ENCODE data around the gene BTG1. TPM values are rescaled to one million over a fixed set of nuclear protein-coding genes. Genes with fewer than 3 reads are reported as not detected.

Gene BTG1
- total RNA-seq, 1 donor from 2014 or later: 63.7 TPM

- Histone ChIP-seq H3K4me1 (ENCODE audit: insufficient read depth, low read length) (no peaks in the 10 kb centered on the region), H4K20me1 (ENCODE audit: insufficient read depth, low read length) (no peaks in the 10 kb centered on the region), H3K9me3 (ENCODE audit: insufficient read depth, low read depth, low read length) (no peaks in the 10 kb centered on the region), H2AFZ (ENCODE audit: low read depth, low read length) (no peak overlapping the region), H3K27ac (ENCODE audit: low read depth, low read length) (no peak overlapping the region), H3K9ac (ENCODE audit: low read length) (no peak overlapping the region), H3K27me3 (ENCODE audit: insufficient read depth, low read length) (no peaks in the 10 kb centered on the region), H3K4me3 (ENCODE audit: insufficient read depth, low read depth, low read length) (no peak overlapping the region), H3K4me2 (ENCODE audit: low read length) (no peak overlapping the region), H3K79me2 (ENCODE audit: insufficient read depth, low read length) (no peaks in the 10 kb centered on the region), H3K36me3 (ENCODE audit: insufficient read depth, low read length) (no peaks in the 10 kb centered on the region)
- H3K27ac Mint-ChIP-seq (ENCODE audit: unreplicated experiment): no peak overlapping the region
- no peaks in the 10 kb centered on the region for H3K9me3 Mint-ChIP-seq (ENCODE audit: unreplicated experiment)
- H3K4me3 Mint-ChIP-seq (ENCODE audit: unreplicated experiment): no peak overlapping the region
- H3K27me3 Mint-ChIP-seq (ENCODE audit: low read depth, unreplicated experiment): no peaks in the 10 kb centered on the region
- DNase-seq (ENCODE audit: low read depth) (no peak), FAIRE-seq (no peak)
- peaks cover 13% of the 10 kb centered on the region for H3K4me1 Mint-ChIP-seq (ENCODE audit: low read depth, unreplicated experiment)
- no peaks in the 10 kb centered on the region for H3K36me3 Mint-ChIP-seq (ENCODE audit: low read depth, unreplicated experiment)
- TF ChIP-seq EZH2 (IDR thresholded peaks at IDR 0.05; ENCODE audit: insufficient read depth, low read length): no peak
- TF ChIP-seq CTCF (IDR thresholded peaks at IDR 0.05; ENCODE audit: insufficient read depth, low read depth, low read length): no peak
These were observed 38.6 kb downstream of the BTG1 start for GRCh38 chr12:92107094-92107493.

- Histone ChIP-seq H3K36me3 (ENCODE audit: insufficient read depth, low read length) (no peaks in the 10 kb centered on the region), H3K4me3 (ENCODE audit: insufficient read depth, low read depth, low read length) (no peak overlapping the region), H4K20me1 (ENCODE audit: insufficient read depth, low read length) (no peaks in the 10 kb centered on the region), H3K27ac (ENCODE audit: low read depth, low read length) (no peak overlapping the region), H3K27me3 (ENCODE audit: insufficient read depth, low read length) (no peaks in the 10 kb centered on the region), H2AFZ (ENCODE audit: low read depth, low read length) (no peak overlapping the region), H3K79me2 (ENCODE audit: insufficient read depth, low read length) (no peaks in the 10 kb centered on the region), H3K4me2 (ENCODE audit: low read length) (no peak overlapping the region), H3K9me3 (ENCODE audit: insufficient read depth, low read depth, low read length) (no peaks in the 10 kb centered on the region), H3K4me1 (ENCODE audit: insufficient read depth, low read length) (no peaks in the 10 kb centered on the region), H3K9ac (ENCODE audit: low read length) (no peak overlapping the region)
- H3K27ac Mint-ChIP-seq (ENCODE audit: unreplicated experiment): no peak overlapping the region
- H3K4me3 Mint-ChIP-seq (ENCODE audit: unreplicated experiment): no peak overlapping the region
- no peaks in the 10 kb centered on the region for H3K36me3 Mint-ChIP-seq (ENCODE audit: low read depth, unreplicated experiment)
- no peak for FAIRE-seq
- H3K4me1 Mint-ChIP-seq (ENCODE audit: low read depth, unreplicated experiment): peaks cover 13% of the 10 kb centered on the region
- TF ChIP-seq EZH2 (IDR thresholded peaks at IDR 0.05; ENCODE audit: insufficient read depth, low read length): no peak
- no peak for TF ChIP-seq CTCF (IDR thresholded peaks at IDR 0.05; ENCODE audit: insufficient read depth, low read depth, low read length)
- no peaks in the 10 kb centered on the region for H3K9me3 Mint-ChIP-seq (ENCODE audit: unreplicated experiment)
- H3K27me3 Mint-ChIP-seq (ENCODE audit: low read depth, unreplicated experiment): no peaks in the 10 kb centered on the region
- DNase-seq (ENCODE audit: low read depth): no peak
These were observed 40.0 kb downstream of the BTG1 start for GRCh38 chr12:92105676-92106075.

GRCh38 chr12:92105110-92105509, 40.5 kb downstream of the BTG1 start:
- Mint-ChIP-seq H3K4me1 (ENCODE audit: low read depth, unreplicated experiment) (peaks cover 13% of the 10 kb centered on the region), H3K4me3 (ENCODE audit: unreplicated experiment) (no peak overlapping the region), H3K36me3 (ENCODE audit: low read depth, unreplicated experiment) (no peaks in the 10 kb centered on the region), H3K27ac (ENCODE audit: unreplicated experiment) (no peak overlapping the region), H3K9me3 (ENCODE audit: unreplicated experiment) (no peaks in the 10 kb centered on the region), H3K27me3 (ENCODE audit: low read depth, unreplicated experiment) (no peaks in the 10 kb centered on the region)
- no peak for TF ChIP-seq CTCF (IDR thresholded peaks at IDR 0.05; ENCODE audit: insufficient read depth, low read depth, low read length)
- no peak for TF ChIP-seq EZH2 (IDR thresholded peaks at IDR 0.05; ENCODE audit: insufficient read depth, low read length)
- no peak overlapping the region for H3K4me2 ChIP-seq (ENCODE audit: low read length)
- no peaks in the 10 kb centered on the region for H4K20me1 ChIP-seq (ENCODE audit: insufficient read depth, low read length)
- H3K9me3 ChIP-seq (ENCODE audit: insufficient read depth, low read depth, low read length): no peaks in the 10 kb centered on the region
- FAIRE-seq (no peak), DNase-seq (ENCODE audit: low read depth) (no peak)
- H3K9ac ChIP-seq (ENCODE audit: low read length): no peak overlapping the region
- H3K79me2 ChIP-seq (ENCODE audit: insufficient read depth, low read length): no peaks in the 10 kb centered on the region
- no peak overlapping the region for H3K4me3 ChIP-seq (ENCODE audit: insufficient read depth, low read depth, low read length)
- H3K27me3 ChIP-seq (ENCODE audit: insufficient read depth, low read length): no peaks in the 10 kb centered on the region
- H3K4me1 ChIP-seq (ENCODE audit: insufficient read depth, low read length): no peaks in the 10 kb centered on the region
- no peaks in the 10 kb centered on the region for H3K36me3 ChIP-seq (ENCODE audit: insufficient read depth, low read length)
- no peak overlapping the region for H3K27ac ChIP-seq (ENCODE audit: low read depth, low read length)
- no peak overlapping the region for H2AFZ ChIP-seq (ENCODE audit: low read depth, low read length)
